Measurements from ENCODE around the gene FAM53B. TPM values are rescaled to one million over a fixed set of nuclear protein-coding genes. Genes with fewer than 3 reads are reported as not detected.

Gene FAM53B
- polyA plus RNA-seq, 1 of the 3 experiments (the other 2 are of a cell fraction) = 5.6 TPM

DNA sequence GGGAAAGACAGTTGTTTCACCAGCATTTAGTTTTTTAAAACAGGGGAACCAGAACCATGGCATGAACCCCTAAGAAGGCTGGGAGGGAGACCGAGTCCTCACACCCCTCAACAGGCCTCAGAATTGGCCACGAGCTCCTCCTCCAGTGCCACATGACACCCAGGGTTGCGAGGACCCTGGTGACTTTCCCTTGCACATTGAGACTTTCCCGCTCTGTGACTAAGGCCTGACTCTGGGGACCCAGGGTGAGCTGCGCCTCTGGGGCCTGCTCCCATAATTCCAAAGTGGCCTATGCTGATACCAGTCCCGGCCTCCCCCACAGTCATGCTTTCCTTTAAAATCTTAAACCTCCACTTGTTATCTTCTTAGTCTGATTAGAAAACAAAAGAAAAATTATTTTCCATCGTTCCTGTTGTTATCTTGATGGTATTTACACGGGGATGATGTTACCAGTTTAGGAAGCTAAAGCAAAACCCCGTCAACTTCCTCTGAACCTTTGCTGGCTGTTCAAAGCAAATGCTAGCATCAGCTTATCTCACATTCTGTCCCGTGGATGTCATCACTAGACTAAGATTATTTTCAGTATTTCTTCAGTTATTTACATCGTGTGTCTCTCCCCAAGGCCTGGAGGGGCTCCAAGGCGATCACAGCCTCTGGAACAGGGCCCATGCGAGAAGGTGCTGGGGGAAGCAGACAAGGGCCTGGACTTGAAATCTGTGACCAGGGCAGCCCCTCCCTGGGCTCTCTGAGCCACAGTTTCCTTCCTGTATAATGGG, 42.1 kb downstream of the FAM53B start:
- ChIA-PET POLR2A (no interaction called here), CTCF (interaction anchor here (1.2 to 1.6 kb wide), 3 partner anchors 15 to 39 kb away, joined by 3 to 10 read pairs (median 4); no protein-coding TSS in a partner anchor)
- WGBS (ENCODE audit: low lambda C conversion rate) = 84% methylated on average over 13 of the region's 13 CpGs
- Histone ChIP-seq H3K79me2 (ENCODE audit: insufficient read depth) (no peaks in the 10 kb centered on the region), H3K4me3 (ENCODE audit: low read depth in 2 of 2, low read length in 1 of 2) (no peak overlapping the region), H3K4me1 (ENCODE audit: control insufficient read depth in 1 of 2, insufficient read depth in 2 of 2, low read depth in 1 of 2, low read length in 1 of 2) (peaks cover 0 to 69% of the 10 kb centered on the region in 2 experiments; a peak in 1 of 4 replicates), H3K27me3 (ENCODE audit: insufficient read depth) (no peaks in the 10 kb centered on the region), H2AFZ (ENCODE audit: low read depth) (no peak overlapping the region), H3K9me3 (no peaks in the 10 kb centered on the region), H3K27ac (ENCODE audit: low read depth in 2 of 2, low read length in 1 of 2) (peak overlapping the region in 1 of 2 experiments; percentile 58; a peak in 1 of 4 replicates), H3K4me2 (no peak overlapping the region), H3K36me3 (replicated peaks in 1 of 2; ENCODE audit: control insufficient read depth in 1 of 2, insufficient read depth in 2 of 2, low read length in 1 of 2) (peaks cover 0 to 25% of the 10 kb centered on the region in 2 experiments), H3K9ac (no peak overlapping the region), H3K9me2 (no peaks in the 10 kb centered on the region), H3F3A (replicated peaks; ENCODE audit: insufficient read depth) (no peaks in the 10 kb centered on the region), H4K20me1 (ENCODE audit: insufficient read depth) (no peaks in the 10 kb centered on the region)
- no peak for DNase-seq
- TF ChIP-seq TAF1 (IDR thresholded peaks at IDR 0.05; ENCODE audit: borderline replicate concordance, low read depth, low read length) (no peak), SMC3 (IDR thresholded peaks at IDR 0.05; ENCODE audit: low read depth, low read length) (no peak), RCOR1 (IDR thresholded peaks at IDR 0.05; ENCODE audit: low read length) (no peak)

DNA sequence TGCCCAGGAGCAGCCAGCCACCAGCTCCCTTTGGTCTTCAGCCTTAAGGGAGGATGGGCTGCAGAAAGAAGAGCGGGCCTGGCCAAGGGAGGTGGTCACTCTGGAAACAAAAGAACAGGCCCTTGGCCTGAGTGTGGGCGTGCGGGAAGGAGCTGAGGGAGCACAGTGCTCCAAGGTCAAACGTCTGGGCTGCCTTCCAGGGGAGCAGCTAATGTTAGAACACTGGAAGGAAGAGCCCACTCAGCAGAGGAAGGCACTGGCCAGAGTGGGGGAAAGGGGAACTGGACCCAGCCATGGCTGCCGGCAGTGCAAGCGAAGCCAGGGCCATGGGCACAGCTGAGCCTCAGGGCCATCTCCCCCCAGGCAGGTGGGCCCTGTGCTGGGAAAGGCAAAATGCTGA, 42.7 kb downstream of the FAM53B start:
- no peaks in the 10 kb centered on the region for H3K79me2 ChIP-seq (ENCODE audit: insufficient read depth)
- ChIA-PET POLR2A (no interaction called here), CTCF (interaction anchor here (1.2 to 1.6 kb wide), 3 partner anchors 15 to 40 kb away, joined by 3 to 10 read pairs (median 4); no protein-coding TSS in a partner anchor)
- DNase-seq = no peak
- H3K9ac ChIP-seq = no peak overlapping the region
- H3K9me2 ChIP-seq = no peaks in the 10 kb centered on the region
- WGBS (ENCODE audit: low lambda C conversion rate) = 80% methylated on average over 6 of the region's 6 CpGs
- H3K4me1 ChIP-seq (ENCODE audit: control insufficient read depth in 1 of 2, insufficient read depth in 2 of 2, low read depth in 1 of 2, low read length in 1 of 2) = peaks cover 0 to 67% of the 10 kb centered on the region in 2 experiments; a peak in 1 of 4 replicates
- H3K27ac ChIP-seq (ENCODE audit: low read depth in 2 of 2, low read length in 1 of 2) = peak overlapping the region in 1 of 2 experiments; percentile 58; a peak in 1 of 4 replicates
- H3K27me3 ChIP-seq (ENCODE audit: insufficient read depth) = no peaks in the 10 kb centered on the region
- H2AFZ ChIP-seq (ENCODE audit: low read depth) = no peak overlapping the region
- H3K4me2 ChIP-seq = no peak overlapping the region
- H3K9me3 ChIP-seq = no peaks in the 10 kb centered on the region
- H4K20me1 ChIP-seq (ENCODE audit: insufficient read depth) = no peaks in the 10 kb centered on the region
- no peaks in the 10 kb centered on the region for H3F3A ChIP-seq (replicated peaks; ENCODE audit: insufficient read depth)
- H3K36me3 ChIP-seq (replicated peaks in 1 of 2; ENCODE audit: control insufficient read depth in 1 of 2, insufficient read depth in 2 of 2, low read length in 1 of 2) = peaks cover 0 to 23% of the 10 kb centered on the region in 2 experiments
- no peak overlapping the region for H3K4me3 ChIP-seq (ENCODE audit: low read depth in 2 of 2, low read length in 1 of 2)
- TF ChIP-seq SIN3A (IDR thresholded peaks at IDR 0.05; ENCODE audit: borderline replicate concordance, low read depth, low read length) (no peak), FOXM1 (IDR thresholded peaks at IDR 0.05; ENCODE audit: low read depth) (no peak), TEAD4 (IDR thresholded peaks at IDR 0.05; ENCODE audit: borderline replicate concordance, insufficient read depth) (no peak), TCF12 (IDR thresholded peaks at IDR 0.05) (no peak), ELF1 (IDR thresholded peaks at IDR 0.05) (no peak), MEF2A (IDR thresholded peaks at IDR 0.05; ENCODE audit: borderline replicate concordance, low read depth) (no peak), GABPA (IDR thresholded peaks at IDR 0.05; ENCODE audit: low read depth) (no peak), RAD21 (IDR thresholded peaks at IDR 0.05; ENCODE audit: low read length) (no peak), FOXJ3 (CRISPR knock-in tag; IDR thresholded peaks at IDR 0.05) (no peak), RFX5 (IDR thresholded peaks at IDR 0.05; ENCODE audit: low read length) (no peak), GATA2 (CRISPR knock-in tag; IDR thresholded peaks at IDR 0.05) (no peak), SMC3 (IDR thresholded peaks at IDR 0.05; ENCODE audit: low read depth, low read length) (no peak), NRF1 (IDR thresholded peaks at IDR 0.05; ENCODE audit: low read depth, low read length) (no peak)
- TF ChIP-seq, protein P1, sequence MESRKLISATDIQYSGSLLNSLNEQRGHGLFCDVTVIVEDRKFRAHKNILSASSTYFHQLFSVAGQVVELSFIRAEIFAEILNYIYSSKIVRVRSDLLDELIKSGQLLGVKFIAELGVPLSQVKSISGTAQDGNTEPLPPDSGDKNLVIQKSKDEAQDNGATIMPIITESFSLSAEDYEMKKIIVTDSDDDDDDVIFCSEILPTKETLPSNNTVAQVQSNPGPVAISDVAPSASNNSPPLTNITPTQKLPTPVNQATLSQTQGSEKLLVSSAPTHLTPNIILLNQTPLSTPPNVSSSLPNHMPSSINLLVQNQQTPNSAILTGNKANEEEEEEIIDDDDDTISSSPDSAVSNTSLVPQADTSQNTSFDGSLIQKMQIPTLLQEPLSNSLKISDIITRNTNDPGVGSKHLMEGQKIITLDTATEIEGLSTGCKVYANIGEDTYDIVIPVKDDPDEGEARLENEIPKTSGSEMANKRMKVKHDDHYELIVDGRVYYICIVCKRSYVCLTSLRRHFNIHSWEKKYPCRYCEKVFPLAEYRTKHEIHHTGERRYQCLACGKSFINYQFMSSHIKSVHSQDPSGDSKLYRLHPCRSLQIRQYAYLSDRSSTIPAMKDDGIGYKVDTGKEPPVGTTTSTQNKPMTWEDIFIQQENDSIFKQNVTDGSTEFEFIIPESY (IDR thresholded peaks at IDR 0.05; ENCODE audit: borderline replicate concordance, low read depth) = no peak
- TF ChIP-seq, protein P2, sequence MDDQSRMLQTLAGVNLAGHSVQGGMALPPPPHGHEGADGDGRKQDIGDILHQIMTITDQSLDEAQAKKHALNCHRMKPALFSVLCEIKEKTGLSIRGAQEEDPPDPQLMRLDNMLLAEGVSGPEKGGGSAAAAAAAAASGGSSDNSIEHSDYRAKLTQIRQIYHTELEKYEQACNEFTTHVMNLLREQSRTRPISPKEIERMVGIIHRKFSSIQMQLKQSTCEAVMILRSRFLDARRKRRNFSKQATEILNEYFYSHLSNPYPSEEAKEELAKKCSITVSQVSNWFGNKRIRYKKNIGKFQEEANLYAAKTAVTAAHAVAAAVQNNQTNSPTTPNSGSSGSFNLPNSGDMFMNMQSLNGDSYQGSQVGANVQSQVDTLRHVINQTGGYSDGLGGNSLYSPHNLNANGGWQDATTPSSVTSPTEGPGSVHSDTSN (IDR thresholded peaks at IDR 0.05) = no peak
- TF ChIP-seq, protein P3, sequence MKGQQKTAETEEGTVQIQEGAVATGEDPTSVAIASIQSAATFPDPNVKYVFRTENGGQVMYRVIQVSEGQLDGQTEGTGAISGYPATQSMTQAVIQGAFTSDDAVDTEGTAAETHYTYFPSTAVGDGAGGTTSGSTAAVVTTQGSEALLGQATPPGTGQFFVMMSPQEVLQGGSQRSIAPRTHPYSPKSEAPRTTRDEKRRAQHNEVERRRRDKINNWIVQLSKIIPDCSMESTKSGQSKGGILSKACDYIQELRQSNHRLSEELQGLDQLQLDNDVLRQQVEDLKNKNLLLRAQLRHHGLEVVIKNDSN (IDR thresholded peaks at IDR 0.05; ENCODE audit: borderline replicate concordance, low read depth) = no peak
- TF ChIP-seq, protein P4, sequence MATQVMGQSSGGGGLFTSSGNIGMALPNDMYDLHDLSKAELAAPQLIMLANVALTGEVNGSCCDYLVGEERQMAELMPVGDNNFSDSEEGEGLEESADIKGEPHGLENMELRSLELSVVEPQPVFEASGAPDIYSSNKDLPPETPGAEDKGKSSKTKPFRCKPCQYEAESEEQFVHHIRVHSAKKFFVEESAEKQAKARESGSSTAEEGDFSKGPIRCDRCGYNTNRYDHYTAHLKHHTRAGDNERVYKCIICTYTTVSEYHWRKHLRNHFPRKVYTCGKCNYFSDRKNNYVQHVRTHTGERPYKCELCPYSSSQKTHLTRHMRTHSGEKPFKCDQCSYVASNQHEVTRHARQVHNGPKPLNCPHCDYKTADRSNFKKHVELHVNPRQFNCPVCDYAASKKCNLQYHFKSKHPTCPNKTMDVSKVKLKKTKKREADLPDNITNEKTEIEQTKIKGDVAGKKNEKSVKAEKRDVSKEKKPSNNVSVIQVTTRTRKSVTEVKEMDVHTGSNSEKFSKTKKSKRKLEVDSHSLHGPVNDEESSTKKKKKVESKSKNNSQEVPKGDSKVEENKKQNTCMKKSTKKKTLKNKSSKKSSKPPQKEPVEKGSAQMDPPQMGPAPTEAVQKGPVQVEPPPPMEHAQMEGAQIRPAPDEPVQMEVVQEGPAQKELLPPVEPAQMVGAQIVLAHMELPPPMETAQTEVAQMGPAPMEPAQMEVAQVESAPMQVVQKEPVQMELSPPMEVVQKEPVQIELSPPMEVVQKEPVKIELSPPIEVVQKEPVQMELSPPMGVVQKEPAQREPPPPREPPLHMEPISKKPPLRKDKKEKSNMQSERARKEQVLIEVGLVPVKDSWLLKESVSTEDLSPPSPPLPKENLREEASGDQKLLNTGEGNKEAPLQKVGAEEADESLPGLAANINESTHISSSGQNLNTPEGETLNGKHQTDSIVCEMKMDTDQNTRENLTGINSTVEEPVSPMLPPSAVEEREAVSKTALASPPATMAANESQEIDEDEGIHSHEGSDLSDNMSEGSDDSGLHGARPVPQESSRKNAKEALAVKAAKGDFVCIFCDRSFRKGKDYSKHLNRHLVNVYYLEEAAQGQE (IDR thresholded peaks at IDR 0.05; ENCODE audit: low read depth, low read length) = no peak
